B cell (primary cell): ENCODE results near the gene SNAP29.

ENCODE experiments used
- EZH2 ChIP-seq: IDR thresholded peaks from 2 replicates; pipeline ENCODE4 v1.6.1; 2012; ENCODE audit warnings: borderline replicate concordance, low read depth, mild to moderate bottlenecking, moderate library complexity, low read length; ENCODE audit not compliant: insufficient read depth, poor library complexity, severe bottlenecking
- TF ChIP-seq, protein P1 (sequence below): fragments of 200-600 bp; IDR thresholded peaks from one replicate; pipeline ENCODE4 v1.8.0; 2022; ENCODE audit warnings: antibody characterized with exemption, mild to moderate bottlenecking

DNA sequence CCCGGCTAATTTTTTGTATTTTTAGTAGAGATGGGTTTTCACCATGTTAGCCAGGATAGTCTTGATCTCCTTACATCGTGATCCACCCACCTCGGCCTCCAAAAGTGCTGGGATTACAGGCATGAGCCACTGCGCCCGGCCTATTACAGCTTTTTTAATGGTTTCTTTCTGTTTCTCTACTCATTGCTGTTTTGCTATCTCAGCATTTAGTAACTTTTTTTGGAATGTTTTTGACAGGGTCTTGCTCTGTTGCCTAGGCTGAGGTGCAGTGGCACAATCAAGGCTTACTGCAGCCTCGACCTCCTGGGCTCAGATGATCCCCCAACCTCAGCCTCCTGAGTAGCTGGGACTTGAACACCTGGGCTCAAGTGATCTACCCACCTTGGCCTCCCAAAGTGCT is 53.7 kb downstream of the SNAP29 start:
- TF ChIP-seq, protein P1, sequence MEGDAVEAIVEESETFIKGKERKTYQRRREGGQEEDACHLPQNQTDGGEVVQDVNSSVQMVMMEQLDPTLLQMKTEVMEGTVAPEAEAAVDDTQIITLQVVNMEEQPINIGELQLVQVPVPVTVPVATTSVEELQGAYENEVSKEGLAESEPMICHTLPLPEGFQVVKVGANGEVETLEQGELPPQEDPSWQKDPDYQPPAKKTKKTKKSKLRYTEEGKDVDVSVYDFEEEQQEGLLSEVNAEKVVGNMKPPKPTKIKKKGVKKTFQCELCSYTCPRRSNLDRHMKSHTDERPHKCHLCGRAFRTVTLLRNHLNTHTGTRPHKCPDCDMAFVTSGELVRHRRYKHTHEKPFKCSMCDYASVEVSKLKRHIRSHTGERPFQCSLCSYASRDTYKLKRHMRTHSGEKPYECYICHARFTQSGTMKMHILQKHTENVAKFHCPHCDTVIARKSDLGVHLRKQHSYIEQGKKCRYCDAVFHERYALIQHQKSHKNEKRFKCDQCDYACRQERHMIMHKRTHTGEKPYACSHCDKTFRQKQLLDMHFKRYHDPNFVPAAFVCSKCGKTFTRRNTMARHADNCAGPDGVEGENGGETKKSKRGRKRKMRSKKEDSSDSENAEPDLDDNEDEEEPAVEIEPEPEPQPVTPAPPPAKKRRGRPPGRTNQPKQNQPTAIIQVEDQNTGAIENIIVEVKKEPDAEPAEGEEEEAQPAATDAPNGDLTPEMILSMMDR, result no peak
- TF ChIP-seq EZH2, result no peak
